GM19452 (cell line): ENCODE measurements around the gene WDFY2.

Experiments used
- ATAC-seq: cut with Tn5 transposase; IDR thresholded peaks from one replicate; pipeline ENCODE4 v1.9.1; 2021; ENCODE audit not compliant: unreplicated experiment

The WDFY2 gene

GRCh38 chr13:51768378-51768921 is 184.2 kb downstream of the WDFY2 start:
- no peak for ATAC-seq

DNA sequence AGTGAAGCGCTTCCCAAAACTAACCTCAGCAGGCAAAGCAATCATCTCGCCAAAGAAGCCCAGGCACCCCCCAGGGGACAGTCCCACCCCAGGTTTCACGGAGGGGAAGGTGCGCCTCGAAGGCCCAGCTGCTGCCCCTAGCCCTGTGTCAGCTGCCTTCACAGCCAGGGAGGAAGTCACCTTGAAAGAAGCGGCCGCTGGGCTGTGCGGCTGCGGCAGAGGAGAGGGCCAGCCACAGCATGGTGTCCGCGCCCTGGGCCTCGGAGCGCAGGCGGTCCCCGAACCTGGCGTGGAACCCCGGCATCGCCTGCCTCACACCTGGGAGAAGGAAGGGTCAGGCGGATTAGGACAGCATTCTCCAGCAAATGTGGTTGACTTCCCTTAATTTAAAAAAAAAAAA is 184.7 kb downstream of the WDFY2 start:
- no peak for ATAC-seq

- no peak for ATAC-seq
Measured at GRCh38 chr13:51769455-51770127, 185.3 kb downstream of the WDFY2 start.

- no peak for ATAC-seq
Measured at GRCh38 chr13:51770160-51770559, 185.9 kb downstream of the WDFY2 start.

DNA sequence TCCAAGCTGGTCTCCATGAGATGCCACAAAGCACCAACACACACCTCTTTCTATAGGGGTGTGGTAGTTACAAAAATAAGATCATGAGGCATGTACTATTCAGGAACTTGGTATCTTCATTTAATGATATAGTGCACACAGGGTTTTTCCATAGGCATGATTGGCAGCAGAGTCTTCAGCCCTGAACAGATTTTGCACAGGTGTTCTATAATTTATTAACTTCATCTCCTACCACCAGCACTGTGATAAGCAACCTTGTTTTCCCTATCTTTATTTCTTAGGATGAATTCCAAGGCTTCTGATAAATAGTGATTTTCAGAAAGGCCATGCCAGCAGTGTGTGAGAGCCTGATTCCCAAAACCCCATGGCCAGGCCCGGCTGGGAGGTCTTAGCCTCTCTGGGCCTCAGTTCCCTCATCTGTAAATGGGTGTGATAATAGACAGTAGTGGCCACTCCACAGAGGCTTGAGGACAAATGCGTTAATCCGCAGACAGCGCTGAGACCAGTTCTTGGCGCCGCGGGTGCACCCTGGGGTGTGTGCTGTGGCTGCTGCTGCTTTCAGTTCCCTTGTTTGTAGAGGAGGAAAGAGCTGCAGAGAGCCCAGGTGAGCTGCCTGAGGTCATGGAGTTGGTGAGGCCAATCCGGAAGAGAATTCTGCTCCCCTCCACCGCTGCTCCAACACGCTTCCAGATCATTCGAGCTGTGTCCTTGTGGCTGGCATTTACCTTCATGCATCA is 186.6 kb downstream of the WDFY2 start:
- ATAC-seq: no peak

DNA sequence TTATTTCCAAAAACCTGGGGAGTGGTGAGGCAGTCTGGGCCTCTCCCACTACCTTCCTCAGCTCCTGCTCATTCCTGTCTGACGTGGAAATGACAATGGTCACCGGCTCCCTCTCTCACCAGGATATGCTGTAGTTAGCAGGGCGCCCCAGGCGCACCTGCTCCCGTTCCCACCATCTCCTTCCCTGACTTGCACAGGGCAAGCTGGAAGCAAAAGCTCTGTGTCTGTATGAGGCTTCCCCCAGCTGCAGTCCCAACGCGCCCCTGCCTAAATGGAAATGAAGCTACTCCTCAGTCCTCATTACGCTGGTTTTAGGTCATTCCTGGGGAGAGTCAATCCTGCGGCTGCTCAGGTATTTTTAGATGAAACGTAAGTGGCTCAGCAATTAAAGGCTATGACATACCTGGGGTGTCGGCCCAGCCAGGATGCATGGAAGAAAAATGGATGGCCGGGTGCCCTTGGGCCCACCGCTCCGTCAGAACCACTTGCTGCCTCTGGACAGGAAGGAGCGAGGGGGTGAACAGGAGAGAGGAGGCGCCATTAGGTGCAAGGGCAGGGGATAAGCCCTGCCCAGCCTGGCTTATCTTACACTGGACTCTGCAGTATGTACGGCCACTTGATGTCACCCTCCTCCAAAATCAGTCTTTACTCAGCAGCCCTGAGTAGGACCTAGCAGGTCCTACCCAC is 187.3 kb downstream of the WDFY2 start:
- no peak for ATAC-seq

- no peak for ATAC-seq
Measured at GRCh38 chr13:51772105-51772455, 187.8 kb downstream of the WDFY2 start.

GRCh38 chr13:51772781-51773180 is 188.5 kb downstream of the WDFY2 start:
- no peak for ATAC-seq

- no peak for ATAC-seq
Measured at GRCh38 chr13:51773515-51773914, 189.3 kb downstream of the WDFY2 start.

DNA sequence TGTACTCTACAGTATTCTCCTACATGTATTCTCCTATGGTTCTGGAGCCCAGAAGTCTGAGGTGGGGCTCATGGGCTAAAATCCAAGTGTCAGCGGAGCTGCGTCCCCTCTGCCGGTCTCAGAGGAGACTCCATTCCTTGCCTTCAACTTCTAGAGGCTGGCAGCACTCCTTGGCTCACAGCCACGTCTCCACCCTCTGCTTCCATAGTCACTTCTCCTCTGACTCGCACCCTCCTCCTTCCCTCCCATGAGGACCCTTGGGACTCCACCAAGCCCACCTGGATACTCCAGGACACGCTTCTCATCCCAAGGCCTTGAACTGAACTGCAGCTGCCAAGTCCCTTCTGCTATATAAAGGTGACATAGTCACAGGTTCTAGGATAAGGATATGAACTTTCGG is 191.9 kb downstream of the WDFY2 start:
- no peak for ATAC-seq

- no peak for ATAC-seq
Measured at GRCh38 chr13:51777921-51778320, 193.7 kb downstream of the WDFY2 start.

- no peak for ATAC-seq
Measured at GRCh38 chr13:51778392-51778791, 194.1 kb downstream of the WDFY2 start.

DNA sequence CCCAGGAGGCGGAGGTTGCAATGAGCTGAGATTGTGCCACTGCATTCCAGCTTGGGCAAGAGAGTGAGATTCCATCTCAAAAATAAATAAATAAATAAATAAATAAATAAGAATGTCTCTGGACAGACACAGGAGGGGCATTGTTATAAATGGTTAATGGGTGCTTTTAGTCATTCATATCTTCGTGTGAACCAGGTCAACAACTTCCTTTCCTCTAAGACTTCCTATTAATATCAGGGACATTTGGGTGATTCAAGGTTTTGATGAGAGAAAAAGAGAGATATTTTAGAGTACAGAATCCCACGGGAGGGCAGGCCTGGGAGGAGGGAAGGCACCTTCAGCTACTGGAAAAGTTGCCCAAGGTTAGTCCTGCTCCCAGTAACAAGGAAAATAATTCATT is 195.8 kb downstream of the WDFY2 start:
- ATAC-seq: no peak

DNA sequence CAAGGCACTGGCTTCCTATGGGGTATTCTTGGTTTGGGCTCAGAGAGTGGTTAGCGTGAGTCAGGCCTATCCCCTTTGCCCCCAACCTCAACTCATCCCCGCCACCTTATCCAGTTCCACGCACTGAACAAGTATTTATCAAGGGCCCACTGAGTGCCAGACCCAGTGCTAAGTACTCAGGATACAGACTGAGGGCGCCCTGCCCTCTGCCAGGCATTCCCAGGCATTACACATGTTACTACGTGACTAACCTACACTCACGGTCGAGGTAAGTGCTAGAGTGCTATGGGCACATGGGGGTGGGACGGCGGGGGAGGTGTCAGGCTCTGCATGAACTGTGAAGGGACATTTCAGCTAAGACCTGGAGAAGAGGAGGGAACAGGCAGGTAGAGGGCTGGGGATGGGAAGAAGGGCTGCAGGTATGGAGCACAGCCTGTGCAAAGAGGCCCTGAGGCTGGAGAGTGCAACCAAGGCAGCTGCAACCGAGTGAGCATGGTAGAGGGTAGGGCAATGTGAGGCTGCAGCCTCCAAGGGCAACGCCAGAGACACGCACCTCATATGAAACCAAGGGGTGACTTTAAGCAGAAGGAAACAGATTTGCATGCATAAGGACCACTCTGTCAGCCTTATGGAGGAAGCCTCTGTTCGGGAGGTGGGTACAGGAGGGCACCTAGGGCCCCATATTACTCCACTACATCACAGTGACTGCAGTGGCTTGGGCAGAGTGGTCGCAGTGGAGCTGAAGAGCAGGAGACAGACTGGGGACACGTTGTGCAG is 197.2 kb downstream of the WDFY2 start:
- no peak for ATAC-seq

DNA sequence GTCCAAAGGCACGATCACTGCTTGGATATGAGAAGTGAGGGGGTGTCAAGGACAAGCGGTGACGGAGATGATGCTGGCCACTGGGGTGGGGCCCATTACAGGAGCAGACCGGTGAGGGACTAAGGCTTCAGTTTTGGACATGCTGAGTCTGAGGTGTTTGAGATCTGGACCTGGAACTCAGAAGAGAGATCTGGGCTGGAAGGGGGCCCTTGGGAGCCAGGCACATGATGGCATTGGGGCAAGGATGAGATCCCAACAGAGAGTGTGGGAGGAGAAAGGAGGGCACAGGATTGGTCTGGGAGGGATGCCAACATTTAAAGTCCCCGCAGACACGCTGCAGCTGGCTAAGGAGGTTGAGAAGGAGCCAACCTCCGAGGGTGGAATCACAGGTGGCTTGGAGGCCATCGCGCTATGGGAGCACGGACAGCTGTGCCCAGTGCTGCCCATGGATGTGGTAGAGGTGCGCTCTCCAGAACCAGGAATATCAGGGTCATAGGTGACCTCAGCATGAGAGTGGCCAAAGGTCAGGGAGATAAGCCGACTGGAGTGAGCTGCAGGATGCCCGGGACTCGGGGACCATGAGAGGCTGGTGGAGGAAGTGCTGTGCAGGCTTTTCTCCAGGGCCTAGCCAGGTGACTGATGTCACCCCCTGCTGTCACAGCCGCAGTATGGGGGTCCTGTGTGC is 197.9 kb downstream of the WDFY2 start:
- no peak for ATAC-seq

DNA sequence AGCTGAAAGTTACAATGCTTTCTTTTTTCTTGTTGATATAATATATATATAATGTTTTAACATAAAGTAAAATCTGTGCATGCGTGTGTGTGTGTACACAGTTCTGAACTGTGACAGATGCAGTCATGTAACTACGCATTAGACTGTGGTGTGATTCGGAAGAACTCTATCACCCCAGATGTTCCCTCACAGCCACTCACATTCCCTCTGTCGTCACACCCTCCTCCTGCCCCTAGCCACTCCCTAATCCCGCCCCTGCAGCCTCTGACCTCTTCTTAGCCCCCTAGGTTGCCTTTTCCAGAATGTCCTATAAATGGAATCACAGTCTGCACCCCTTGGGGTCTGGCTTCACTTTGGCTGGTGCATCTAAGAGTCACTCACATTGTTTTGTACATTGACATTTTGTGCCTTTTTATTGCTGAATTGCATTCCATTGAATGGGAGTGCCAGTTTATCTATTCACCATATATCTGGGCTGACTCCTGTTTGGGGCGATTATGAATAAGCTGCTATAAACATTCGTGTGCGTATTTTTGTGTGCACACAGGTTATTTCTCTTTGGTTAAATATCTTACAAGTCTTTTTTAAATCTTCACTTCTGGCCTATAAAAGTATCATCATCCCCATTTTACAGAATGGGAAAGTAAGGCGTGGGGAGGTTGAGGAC is 199.3 kb downstream of the WDFY2 start:
- ATAC-seq: no peak

GRCh38 chr13:51784097-51784496 is 199.8 kb downstream of the WDFY2 start:
- ATAC-seq: no peak

GRCh38 chr13:51785712-51786424 is 201.6 kb downstream of the WDFY2 start:
- no peak for ATAC-seq
